ENCODE data around the gene PLVAP. TPM values are rescaled to one million over a fixed set of nuclear protein-coding genes. Genes with fewer than 3 reads are reported as not detected.

PLVAP gene
- total and polyA plus RNA-seq, 2 donors (not counting 3 experiments of a cell fraction or from before 2014, with no cell fraction given), result 5.7 to 16.9 TPM

DNA sequence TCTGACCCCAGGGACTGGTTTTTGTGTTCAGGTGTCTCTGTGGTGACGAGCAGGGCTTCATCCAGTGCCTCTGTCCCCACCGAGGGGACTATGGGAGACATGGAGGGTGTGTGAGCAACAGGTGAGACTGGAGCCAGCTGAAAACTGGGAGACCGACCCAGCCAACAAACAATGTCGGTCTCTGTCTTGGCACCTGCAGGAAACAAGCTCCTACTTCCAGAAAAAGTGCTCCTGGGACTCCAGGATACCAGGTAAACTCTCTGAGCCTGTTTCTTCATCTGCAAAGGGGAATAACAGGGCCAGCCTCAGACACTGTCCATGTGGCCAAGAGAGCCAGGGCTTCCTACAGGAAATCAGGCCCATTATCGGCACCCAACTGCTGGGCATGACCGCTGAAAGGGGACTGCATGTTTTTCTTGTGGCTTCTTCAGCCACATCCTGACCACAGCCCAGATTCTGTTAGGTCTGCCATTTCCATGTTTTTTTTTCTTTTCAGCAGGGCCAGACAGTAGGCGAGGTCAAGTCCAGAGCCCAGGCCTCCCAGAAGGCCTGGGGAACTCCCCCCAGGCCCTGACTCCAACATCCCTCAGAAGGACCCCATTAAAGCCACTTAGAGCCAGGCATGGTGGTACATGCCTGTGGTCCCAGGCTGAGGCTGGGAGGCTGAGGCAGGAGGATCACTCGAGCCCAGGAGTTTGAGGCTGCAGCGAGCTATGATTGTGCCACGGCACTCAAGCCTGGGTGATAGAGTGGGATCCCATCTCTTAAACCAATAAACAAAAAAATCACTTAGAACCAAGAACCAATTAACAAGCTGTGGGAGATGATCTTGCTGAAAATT, 29.1 kb upstream of the PLVAP start:
- ChIA-PET POLR2A (interaction anchor here (1.5 kb wide), 1 partner anchor 12 kb away, joined by 4 read pairs; no protein-coding TSS in a partner anchor), CTCF (interaction anchor here (0.9 to 1.8 kb wide), 7 partner anchors 9 to 453 kb away, joined by 3 to 7 read pairs (median 3); partner anchors contain the start of gene MVB12A)
- no peak overlapping the region for H3K9ac ChIP-seq (replicated peaks; ENCODE audit: extremely low read depth, insufficient read depth, low read length)
- peaks cover 22% of the 10 kb centered on the region for H3K4me1 ChIP-seq (ENCODE audit: control insufficient read depth, extremely low read depth, insufficient read depth, low read length)
- no peaks in the 10 kb centered on the region for H3K27me3 ChIP-seq (ENCODE audit: control insufficient read depth in 2 of 2, insufficient read depth in 2 of 2, low read length in 2 of 2)
- dilution Hi-C loops (cut with MboI; ENCODE audit: extremely low pct_ligation_motif_present, low sequenced_read_pairs) (no loop called here), intact Hi-C loops (cut with micrococcal nuclease) (loop anchor here (10.0 kb wide), 1 partner anchor 149 kb away; the partner anchor contains the start of gene COLGALT1)
- BruUV-seq (replicated peaks), result TSS peak; percentile 87
- no peak overlapping the region for H3K4me3 ChIP-seq (replicated peaks in 1 of 3; ENCODE audit: insufficient read depth in 1 of 3, low read depth in 1 of 3, low read length in 3 of 3)
- H3K9me3 ChIP-seq (replicated peaks; ENCODE audit: control insufficient read depth, insufficient read depth, low read length), result no peaks in the 10 kb centered on the region
- peaks cover 8% of the 10 kb centered on the region for H3K79me2 ChIP-seq (ENCODE audit: control insufficient read depth, insufficient read depth, low read length)
- H2AFZ ChIP-seq (ENCODE audit: low read depth, low read length), result peak overlapping the region; percentile 4
- no peaks in the 10 kb centered on the region for H4K20me1 ChIP-seq (replicated peaks; ENCODE audit: control insufficient read depth, extremely low read depth, insufficient read depth, low read length)
- H3K36me3 ChIP-seq (ENCODE audit: control insufficient read depth in 2 of 2, extremely low read depth in 1 of 2, insufficient read depth in 2 of 2, low read length in 2 of 2), result no peaks in the 10 kb centered on the region
- peak; percentile 41 for DNase-seq (ENCODE audit: low read depth, low spot score)
- H3K27ac ChIP-seq (ENCODE audit: insufficient read depth, low read depth, low read length), result peak overlapping the region; percentile 7
- peak; percentile 18 for TF ChIP-seq MAX (IDR thresholded peaks at IDR 0.05; ENCODE audit: insufficient read depth, insufficient read length)
- no peak for TF ChIP-seq JUN (IDR thresholded peaks at IDR 0.05; ENCODE audit: borderline replicate concordance, insufficient read depth, insufficient read length, low read depth)
- no peak for TF ChIP-seq POLR2AphosphoS5 (IDR thresholded peaks at IDR 0.05; ENCODE audit: insufficient read depth, low read depth, low read length)
- peak overlapping the region; percentile 64 for H3K4me2 ChIP-seq (ENCODE audit: insufficient read depth, low read length)
- H3K9me1 ChIP-seq (replicated peaks; ENCODE audit: control insufficient read depth, extremely low read depth, insufficient read depth, low read length), result no peaks in the 10 kb centered on the region
- FAIRE-seq, result peak; percentile 77

Measured in endothelial cell of umbilical vein (primary cell).